ENCODE measurements around the gene FAR2. TPM values are rescaled to one million over a fixed set of nuclear protein-coding genes. Genes with fewer than 3 reads are reported as not detected.

FAR2 gene
- total RNA-seq, 1 donor from 2014 or later = 3.2 TPM

DNA sequence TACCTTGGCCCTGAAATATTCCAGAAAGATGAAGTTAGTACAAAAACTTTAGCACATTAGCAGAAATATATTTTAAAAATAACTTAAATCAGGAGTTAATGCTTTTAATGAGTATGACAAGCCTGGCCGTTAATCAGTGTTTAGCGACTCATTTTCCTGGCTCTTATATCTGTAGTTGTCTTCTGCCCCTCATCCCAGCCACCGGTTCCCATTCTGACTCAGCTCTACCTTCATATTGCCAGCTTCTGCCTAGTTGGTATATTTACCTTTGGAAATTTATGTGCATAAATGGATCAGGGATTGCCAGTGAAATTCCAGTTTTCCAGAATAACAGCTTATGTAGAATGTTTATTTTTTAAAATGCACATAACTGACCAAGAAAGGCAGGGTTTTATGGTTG lies 152.0 kb downstream of the FAR2 start:
- no peak for DNase-seq
- intact Hi-C loops (cut with micrococcal nuclease) = no loop called here
- ATAC-seq = no peak

DNA sequence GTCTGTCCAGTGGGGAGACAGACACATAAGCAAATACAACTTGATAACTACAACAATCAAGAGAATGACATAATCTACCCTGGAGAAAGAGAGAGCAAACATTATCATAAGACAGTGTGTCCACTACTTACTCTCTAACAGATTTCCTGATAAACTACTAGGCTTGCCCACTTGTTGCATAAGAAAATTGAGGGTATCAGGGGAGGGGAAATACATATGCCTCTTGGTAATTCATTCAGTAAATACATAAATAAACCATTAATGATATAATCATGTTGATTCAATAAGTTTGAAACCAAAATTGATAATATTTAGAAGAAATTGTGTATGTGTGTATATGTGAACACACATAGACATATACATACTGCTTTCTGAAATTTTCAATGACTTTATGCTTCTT lies 155.3 kb downstream of the FAR2 start:
- no peak for DNase-seq
- intact Hi-C loops (cut with micrococcal nuclease) = no loop called here
- no peak for ATAC-seq

DNA sequence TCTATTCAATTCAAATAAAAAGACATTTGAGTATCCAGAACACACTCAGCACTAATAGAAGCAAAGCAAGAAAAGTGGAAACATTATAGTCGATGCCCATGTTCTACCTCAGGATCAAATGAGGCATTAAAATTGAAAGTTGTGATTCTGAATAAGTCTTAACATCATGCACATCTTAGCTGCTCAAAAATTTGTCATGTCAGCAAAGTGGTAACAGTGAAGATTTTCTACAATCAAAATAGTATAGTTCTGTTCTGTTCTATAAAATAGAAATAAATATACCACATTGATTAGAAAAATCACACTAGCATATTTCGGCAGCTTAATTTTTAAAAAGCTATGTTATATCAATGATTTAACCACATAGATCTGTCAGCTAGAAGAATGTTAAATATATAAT lies 157.2 kb downstream of the FAR2 start:
- intact Hi-C loops (cut with micrococcal nuclease) = no loop called here
- DNase-seq (no peak), ATAC-seq (no peak)

DNA sequence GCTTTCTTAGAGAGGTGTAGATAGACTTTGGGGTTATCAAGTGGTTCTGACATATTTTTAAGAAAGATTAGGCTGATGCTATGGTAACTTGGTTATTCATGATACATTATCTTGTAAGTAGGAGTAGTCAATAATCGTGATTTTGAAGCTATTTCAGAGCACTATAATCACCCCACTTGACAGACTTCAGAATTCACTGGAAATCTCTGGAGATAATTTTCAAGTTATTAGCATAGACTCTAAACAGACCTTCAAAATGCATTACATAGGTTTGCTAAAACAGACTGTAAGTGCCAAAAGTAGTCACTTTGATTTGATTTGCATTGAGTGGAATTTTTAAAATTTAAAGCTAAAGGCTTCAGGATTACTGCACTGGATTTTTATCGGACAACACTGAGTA lies 157.6 kb downstream of the FAR2 start:
- intact Hi-C loops (cut with micrococcal nuclease) = no loop called here
- ATAC-seq (no peak), DNase-seq (no peak)

DNA sequence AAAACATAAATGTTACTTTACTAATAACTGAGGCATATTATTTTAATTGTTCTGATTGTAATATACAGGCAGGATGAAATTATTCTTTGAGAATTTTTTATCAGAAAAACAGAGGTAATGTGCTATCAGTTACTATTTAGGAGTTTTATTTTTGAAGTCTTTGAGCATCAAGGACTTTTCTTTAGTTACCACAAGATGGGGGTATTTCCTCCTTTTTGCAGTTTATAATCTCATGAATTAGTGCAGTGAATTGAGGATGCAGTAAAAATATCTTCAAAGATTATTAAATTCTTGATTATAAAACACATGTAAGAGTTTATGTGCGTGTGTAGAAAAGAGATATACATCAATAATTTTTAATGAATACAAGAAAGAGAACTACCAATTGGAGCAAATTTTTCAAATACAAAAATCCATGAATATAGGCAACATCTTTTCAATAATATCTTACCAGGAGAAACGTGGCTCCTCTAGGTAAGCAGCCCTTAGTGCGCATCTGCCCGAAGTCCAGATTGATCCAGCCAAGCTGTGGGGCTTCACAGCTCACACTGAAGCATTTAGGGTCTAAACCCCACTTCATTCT lies 160.3 kb downstream of the FAR2 start:
- DNase-seq = no peak
- intact Hi-C loops (cut with micrococcal nuclease) = no loop called here

DNA sequence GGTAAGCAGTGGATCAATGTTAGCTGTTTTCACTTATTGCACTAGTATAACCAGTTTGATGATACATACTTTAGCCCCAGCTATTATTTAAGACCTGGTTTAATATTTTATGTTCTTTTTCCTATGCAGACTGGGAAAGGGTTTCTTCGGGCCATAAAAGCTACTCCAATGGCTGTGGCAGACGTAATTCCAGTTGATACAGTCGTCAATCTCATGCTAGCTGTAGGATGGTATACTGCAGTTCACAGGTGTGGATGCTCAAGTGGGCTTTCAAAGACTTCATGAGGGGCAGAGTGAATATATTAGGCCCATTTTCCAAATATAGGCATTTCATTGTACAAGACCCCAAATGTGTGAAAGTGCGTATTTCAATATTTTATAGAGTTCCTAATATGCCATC lies 161.8 kb downstream of the FAR2 start:
- no peak for ATAC-seq
- intact Hi-C loops (cut with micrococcal nuclease) = no loop called here
- no peak for DNase-seq

More for the DNA sequence above, 160.3 kb downstream of the FAR2 start:
- ATAC-seq = no peak

DNA sequence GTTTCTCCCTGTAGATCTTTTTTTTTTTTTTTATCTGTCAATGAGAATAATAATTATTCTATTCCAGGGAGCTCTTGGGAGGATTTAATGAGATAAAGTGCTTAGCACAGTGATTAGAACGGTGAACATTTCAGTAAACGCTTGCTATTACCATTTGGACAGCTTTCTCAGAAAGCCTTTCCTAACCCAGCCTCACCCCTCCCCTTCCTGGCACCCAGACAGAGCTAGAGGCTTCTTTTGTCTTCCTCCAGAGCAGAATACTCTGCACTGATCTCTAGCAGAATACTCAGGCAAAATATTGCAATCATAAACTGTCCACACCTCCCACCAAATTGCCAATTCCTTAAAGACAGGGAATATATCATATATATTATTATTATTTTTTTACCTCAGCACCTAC lies 165.3 kb downstream of the FAR2 start:
- intact Hi-C loops (cut with micrococcal nuclease) = no loop called here
- ATAC-seq (no peak), DNase-seq (peak; percentile 32)

DNA sequence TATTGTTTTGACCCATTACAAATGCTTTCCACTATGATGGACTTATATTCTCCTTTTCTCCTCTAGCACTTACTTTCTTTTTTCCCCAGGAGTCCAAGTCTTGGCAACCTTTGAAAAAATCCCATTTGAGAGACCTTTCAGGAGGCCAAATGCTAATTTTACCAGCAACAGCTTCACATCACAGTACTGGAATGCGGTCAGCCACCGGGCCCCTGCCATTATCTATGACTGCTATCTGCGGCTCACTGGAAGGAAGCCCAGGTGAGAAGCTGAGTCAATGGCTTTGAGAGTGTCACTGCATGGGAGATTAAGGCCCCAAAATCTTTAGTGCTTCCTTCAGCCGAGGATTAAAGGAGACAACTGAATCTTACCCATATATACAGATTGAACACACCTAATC lies 167.7 kb downstream of the FAR2 start:
- intact Hi-C loops (cut with micrococcal nuclease) = loop anchor here (5.0 kb wide), 1 partner anchor 244 kb away; no protein-coding TSS in a partner anchor
- DNase-seq (peak; percentile 66), ATAC-seq (peak; percentile 80)

DNA sequence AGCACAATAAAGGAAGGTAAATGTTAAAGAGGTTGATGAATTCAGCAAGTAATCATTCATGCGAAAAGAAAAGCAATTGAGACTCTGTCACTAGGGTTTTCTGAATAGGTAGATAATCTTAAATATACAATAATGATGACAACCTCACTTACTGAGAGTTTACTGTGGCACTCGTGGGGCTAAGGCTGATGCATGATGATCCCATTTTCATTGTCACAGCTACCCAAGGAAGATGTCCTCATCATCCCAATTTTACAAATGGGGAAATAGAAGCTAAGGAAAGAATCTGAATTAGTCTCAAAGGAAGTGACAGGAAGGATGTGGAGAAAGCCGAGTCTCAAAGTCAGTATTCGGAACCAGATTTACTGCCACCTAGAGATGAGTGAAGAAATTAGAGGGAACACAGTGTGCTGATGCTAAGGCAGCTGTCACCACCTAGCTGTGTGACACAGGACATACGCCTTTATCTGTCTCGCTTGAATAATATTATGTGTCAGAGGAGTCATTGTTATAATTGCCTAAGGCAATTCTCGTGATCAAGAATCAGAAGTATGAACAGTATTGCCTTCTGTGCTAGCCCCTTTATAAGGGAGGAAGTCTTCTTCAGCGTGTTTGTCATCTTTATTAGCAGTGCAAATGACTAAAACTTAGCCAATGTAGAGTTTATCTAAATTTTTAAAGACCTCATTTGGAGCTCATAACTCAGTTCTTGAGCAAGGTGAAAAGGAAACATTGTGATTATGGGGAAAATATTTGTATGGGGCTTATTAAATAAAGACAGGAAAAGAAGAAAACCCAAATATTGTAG lies 168.7 kb downstream of the FAR2 start:
- peak; percentile 98 for ATAC-seq
- intact Hi-C loops (cut with micrococcal nuclease) = loop anchor here (5.0 kb wide), 1 partner anchor 245 kb away; no protein-coding TSS in a partner anchor

DNA sequence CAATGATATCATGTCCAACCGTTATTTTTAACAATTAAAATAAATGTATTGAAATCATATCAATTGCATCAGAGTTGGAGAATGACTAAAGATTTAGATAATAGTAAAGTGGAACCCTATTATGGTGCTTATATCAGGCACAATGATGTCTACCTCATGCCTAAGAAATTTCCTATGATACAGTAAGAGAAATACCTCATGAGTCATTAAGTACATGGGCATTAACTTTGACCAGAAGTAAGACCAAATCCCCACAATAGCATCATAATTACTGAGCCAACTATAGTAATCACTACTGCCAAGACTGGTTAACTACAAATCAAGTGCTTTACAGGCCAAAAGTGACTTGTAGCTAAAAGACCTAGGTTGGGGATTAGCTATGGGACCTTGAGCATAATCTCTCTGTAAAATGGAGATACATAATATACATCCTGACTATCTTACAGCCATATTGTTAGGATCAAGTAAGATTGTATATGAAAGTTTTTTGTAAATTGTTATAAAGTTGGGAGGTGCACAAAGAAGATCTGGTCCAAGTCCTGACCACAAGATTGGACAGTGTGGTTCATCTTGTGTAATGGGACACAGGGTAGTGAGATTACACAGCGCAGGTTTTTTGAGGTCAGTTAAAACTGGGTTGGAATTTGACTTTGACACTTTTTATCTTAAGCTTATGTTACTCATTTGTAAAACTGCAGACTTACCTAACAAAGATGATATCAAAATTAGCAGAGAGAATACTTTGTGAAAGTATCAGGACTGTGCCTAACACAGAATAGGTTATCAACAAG lies 171.4 kb downstream of the FAR2 start:
- DNase-seq (no peak), ATAC-seq (no peak)
- intact Hi-C loops (cut with micrococcal nuclease) = no loop called here

More for the DNA sequence above, 168.7 kb downstream of the FAR2 start:
- DNase-seq = peak; percentile 49

DNA sequence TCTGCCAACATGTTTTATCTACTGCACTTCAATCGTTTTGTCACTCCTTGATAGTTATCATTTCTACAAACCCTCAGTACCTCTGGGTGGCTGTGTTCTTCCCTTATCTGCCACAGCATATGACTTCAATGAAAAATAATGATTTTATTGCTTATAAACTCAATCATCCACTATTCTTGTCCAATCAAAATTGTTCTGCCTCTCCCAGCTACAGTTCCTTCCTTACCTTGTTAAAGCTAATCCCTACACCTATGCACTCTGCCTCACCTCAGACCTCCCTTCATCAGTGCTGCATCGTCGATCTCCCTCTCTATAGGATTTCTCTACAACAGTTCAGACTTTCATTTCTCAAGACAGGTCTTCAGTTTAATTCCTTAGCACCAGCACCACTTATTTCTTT lies 173.1 kb downstream of the FAR2 start:
- DNase-seq (no peak), ATAC-seq (no peak)
- intact Hi-C loops (cut with micrococcal nuclease) = no loop called here

DNA sequence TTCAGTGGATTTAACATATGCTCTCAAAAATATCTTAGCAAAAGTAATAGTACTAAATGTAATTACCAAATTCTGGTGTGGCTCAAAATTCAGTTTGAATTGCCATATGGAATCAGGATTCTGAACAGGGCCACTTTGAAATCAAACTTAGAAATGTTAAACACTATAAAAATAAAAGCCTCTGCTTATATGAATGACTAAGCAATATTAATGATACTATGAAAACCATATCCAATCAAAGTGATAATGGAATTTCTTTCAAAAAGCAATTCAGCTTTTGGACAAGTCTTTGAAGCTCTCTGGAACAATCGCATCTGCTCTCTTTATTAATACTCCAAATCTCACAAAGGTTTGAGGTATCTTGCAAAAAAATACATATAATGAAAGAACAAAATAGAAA lies 180.3 kb downstream of the FAR2 start:
- ATAC-seq (no peak), DNase-seq (no peak)
- intact Hi-C loops (cut with micrococcal nuclease) = no loop called here

DNA sequence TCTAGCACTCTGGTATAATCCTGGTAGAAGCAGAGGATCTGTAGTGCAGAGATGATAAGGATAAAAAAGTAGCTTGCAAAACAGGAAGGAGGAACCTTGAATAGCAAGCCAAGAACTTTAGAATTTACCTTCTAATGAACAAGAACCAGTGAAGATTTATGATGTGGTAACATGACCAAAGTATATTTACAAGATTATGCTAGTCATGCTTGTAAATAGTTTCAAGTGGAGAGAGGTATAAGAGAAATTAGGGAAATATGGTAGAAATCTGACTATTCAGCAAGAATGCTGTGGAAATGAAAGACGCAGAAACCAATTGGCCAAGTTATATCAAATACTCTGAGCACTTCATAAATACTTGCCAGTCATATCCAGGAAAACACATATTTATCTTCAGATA lies 184.1 kb downstream of the FAR2 start:
- intact Hi-C loops (cut with micrococcal nuclease) = no loop called here
- ATAC-seq = no peak
- no peak for DNase-seq

DNA sequence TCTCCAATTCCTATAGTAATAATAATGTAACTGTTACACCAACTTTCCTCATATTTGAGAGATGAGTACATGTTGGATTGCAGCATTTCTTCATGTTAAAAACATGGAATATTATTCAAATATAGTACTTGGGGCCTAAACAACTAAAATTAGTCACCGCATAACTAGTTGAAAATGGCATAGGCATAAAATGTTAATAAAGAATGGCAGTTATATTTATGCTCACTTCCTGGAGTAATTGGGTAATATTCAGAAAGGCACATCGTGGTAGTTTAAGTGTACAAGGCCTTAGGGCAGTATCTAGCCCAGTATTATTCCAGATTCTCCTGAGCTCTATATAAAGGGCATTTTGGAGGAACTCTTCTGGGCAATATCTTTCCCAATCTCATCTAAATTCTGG lies 185.9 kb downstream of the FAR2 start:
- DNase-seq = no peak
- ATAC-seq = no peak
- intact Hi-C loops (cut with micrococcal nuclease) = no loop called here

DNA sequence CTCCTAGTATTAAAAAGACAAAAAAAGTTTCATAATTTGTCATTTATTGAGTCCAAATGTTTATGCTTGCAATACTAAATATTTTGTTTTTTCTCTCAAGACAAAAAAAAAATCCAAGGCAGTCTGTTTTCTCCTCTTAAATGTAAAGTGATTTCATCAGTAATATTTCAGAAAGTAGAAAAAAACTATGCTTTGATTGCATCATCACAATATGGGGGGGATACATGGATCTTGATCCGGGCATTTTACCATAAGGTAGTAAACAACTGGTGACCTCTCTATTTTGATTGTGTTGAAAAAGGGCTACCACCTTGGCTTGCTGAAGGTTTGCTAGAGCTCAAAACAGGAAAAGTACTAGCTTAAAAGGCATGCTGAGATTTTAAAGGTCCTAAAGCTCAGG lies 188.2 kb downstream of the FAR2 start:
- no peak for DNase-seq
- no peak for ATAC-seq
- intact Hi-C loops (cut with micrococcal nuclease) = no loop called here

DNA sequence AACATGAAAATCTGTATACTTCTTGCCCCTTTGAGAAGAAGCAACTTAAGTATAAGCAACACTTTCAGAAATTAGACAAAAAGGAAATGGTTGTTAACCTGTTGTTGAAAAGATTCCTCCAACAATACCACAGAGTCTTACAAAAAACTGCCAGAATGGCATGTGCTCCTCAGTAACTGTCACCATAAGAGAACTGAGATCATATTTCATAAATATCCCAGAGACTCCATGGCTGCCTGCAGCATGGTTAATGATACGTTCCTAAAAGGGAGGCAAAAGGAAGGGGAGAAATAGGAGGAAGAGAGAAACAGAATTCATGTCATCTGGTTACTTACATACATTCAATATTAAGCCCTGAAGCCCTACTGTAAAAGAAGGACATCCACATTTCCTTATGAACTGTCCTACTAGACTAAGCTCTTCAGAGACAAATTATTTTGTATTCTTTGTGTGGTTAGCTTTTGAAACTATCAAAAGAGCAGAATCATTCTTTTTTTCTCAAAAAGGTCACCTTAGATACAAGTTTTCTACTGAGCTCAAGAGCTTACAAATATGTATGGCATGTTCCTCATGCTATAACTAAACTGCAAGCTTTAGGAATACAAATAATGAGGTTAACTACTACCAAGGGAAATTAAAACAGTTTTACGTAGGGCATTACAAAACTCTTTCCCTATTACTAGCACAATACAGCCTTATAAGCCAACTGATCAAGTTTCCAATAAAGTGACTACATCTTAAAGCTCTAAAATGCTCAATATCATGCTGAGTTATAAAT lies 194.1 kb downstream of the FAR2 start:
- peak; percentile 82 for ATAC-seq
- no peak for DNase-seq

DNA sequence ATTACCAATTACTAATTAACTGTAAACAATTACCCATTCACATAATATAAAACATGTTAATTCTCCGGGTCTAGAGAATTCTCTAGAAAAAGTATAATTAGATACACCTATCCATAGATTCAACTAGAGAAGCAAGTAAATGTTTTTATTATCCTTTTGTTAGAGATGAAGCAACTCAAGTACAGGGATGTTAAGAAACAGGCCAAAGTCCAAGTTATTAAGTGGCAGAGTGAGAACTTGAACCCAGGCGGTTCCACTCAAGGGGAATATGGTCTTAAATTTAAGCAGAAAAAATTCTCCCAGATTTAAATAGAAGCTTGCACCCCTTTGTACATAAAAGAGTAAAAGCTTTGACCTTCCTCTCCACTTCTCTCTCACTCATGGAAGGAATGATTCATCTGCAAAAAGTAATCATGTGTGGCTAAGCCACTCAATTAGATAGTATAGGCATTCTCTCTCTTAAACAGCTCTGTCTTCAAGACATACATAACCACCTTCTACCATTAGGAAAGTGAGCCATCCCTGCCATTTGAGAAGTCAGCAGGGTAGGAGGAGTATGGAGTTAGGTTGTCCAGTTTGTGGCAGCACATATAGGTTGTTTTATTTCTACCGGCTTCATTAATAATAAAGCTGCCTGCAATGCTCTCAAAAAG lies 197.8 kb downstream of the FAR2 start:
- intact Hi-C loops (cut with micrococcal nuclease) = no loop called here
- DNase-seq = no peak
- no peak for ATAC-seq

More for the DNA sequence above, 194.1 kb downstream of the FAR2 start:
- intact Hi-C loops (cut with micrococcal nuclease) = no loop called here

DNA sequence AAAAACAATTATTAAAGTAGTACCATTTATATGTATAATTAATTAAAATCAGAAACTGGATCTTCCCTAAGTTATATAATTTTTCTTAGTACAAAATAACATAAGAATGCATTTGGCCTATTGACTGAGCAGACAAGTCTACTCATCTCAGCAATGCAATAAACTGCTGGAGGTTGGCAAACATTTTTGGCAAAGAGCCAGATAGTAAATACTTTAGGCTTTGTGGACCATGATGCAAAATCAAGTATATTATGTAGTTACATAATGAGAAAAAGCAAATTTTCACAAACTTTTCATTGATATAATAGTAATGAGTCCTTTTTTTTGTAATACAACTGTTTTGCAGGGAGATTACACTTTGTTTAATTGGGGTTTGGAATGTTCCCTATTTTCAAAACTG lies 201.0 kb downstream of the FAR2 start:
- ATAC-seq (no peak), DNase-seq (no peak)
- intact Hi-C loops (cut with micrococcal nuclease) = no loop called here

DNA sequence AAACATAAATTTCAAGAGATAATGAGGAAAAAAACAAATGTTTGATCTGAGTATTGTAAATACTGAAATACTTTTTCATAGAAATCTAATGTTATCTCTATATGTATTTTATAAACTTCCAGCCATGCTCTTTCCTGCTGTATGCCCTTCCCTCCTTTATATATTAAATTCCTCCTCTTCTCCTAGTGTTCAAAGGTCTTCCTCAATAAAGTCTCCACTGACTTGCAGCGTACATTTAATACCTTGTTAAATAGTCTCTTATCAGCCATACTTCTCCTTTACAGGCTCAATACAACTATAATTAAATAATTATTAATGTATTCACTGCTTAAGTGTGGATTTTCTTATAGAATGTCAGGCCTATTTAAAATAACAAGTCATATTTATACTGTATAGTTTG lies 205.9 kb downstream of the FAR2 start:
- no peak for ATAC-seq
- intact Hi-C loops (cut with micrococcal nuclease) = no loop called here
- DNase-seq = no peak

All from left ventricle myocardium superior (tissue), 1 donor.